ENCODE measurements around the gene EML4. TPM values are rescaled to one million over a fixed set of nuclear protein-coding genes. Genes with fewer than 3 reads are reported as not detected.

Gene EML4
- total and polyA plus RNA-seq, 9 of the 15 experiments (the other 6 are each of a cell fraction or from before 2014, with no cell fraction given) = 14.7 to 48.3 (median 36.5) TPM

DNA sequence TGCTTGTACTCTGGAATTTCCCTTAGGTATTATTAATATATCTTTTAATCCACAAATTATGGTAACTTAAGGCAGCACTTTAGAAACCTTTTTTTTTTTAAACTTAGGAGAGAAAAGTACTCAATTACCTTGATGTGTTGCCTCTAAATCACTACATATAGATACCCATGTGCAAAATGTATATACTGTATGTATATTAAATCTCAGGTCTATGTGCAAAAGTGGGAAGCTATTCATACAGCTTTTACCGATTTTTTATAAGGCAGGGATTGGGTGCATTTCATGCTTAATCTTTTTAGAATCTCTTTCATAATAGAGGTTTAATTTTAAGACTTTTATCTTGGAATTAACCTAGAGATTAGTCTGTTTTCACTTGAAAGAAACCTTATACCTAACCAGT is 3.4 kb downstream of the EML4 start:
- no TSS peak for BruUV-seq (replicated peaks)
- Histone ChIP-seq H3K27me3 (ENCODE audit: control insufficient read depth in 2 of 2, insufficient read depth in 2 of 2, low read length in 2 of 2) (no peaks in the 10 kb centered on the region), H2AFZ (ENCODE audit: low read depth, low read length) (no peak overlapping the region), H3K4me1 (replicated peaks in 1 of 2; ENCODE audit: control insufficient read depth in 2 of 2, insufficient read depth in 2 of 2, low read length in 2 of 2) (peaks cover 12 to 22% of the 10 kb centered on the region in 2 experiments; a peak in 4 of 5 replicates), H3K36me3 (ENCODE audit: control insufficient read depth, insufficient read depth, low read length) (no peaks in the 10 kb centered on the region; the same call in 2 of the 3 replicates), H3K9ac (ENCODE audit: insufficient read depth in 1 of 2, low read depth in 2 of 2, low read length in 2 of 2) (no peak overlapping the region), H3K4me2 (ENCODE audit: insufficient read depth, low read length) (no peak overlapping the region), H3K79me2 (ENCODE audit: control insufficient read depth, insufficient read depth, low read length) (peaks cover 47% of the 10 kb centered on the region), H4K20me1 (replicated peaks; ENCODE audit: control insufficient read depth, insufficient read depth, low read length) (no peaks in the 10 kb centered on the region), H3K27ac (ENCODE audit: extremely low read depth, low read depth, low read length) (no peak overlapping the region), H3K4me3 (no peak overlapping the region), H3K9me1 (ENCODE audit: control insufficient read depth, insufficient read depth, low read length) (no peaks in the 10 kb centered on the region), H3K9me3 (replicated peaks; ENCODE audit: control insufficient read depth, insufficient read depth, low read depth, low read length) (peaks cover 5% of the 10 kb centered on the region; the same call in 1 of the 2 replicates)
- 41% methylated on average over 1 of the region's 1 CpG for WGBS (ENCODE audit: insufficient coverage, low coverage, missing lambda C conversion rate)
- intact Hi-C loops (cut with micrococcal nuclease) = loop anchor here (5.0 kb wide), 1 partner anchor 40 kb away; no protein-coding TSS in a partner anchor
- ChIA-PET CTCF (ENCODE audit: low intra/inter-chr PET ratio) (no interaction called here), POLR2A (interaction anchor here (1.4 kb wide), 1 partner anchor 10 kb away, joined by 5 read pairs; no protein-coding TSS in a partner anchor)
- ATAC-seq (no peak), DNase-seq (ENCODE audit: extremely low read depth in 1 of 4, low spot score in 3 of 4) (no peak), FAIRE-seq (no peak)
- in situ Hi-C loops (cut with MboI) = no loop called here
- TF ChIP-seq, protein P1, sequence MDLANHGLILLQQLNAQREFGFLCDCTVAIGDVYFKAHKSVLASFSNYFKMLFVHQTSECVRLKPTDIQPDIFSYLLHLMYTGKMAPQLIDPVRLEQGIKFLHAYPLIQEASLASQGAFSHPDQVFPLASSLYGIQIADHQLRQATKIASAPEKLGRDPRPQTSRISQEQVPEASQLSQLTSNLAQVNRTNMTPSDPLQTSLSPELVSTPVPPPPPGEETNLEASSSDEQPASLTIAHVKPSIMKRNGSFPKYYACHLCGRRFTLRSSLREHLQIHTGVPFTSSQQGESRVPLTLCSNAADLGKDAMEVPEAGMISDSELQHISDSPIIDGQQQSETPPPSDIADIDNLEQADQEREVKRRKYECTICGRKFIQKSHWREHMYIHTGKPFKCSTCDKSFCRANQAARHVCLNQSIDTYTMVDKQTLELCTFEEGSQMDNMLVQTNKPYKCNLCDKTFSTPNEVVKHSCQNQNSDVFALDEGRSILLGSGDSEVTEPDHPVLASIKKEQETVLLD (IDR thresholded peaks at IDR 0.05) = no peak
- no peak for TF ChIP-seq ILK (tag; IDR thresholded peaks at IDR 0.05; ENCODE audit: borderline replicate concordance, low read depth)
- no peak for TF ChIP-seq NFIC (IDR thresholded peaks at IDR 0.05)
- no peak for TF ChIP-seq ZNF253 (CRISPR knock-in tag; conservative IDR thresholded peaks at IDR 0.05)
- TF ChIP-seq, protein P2, sequence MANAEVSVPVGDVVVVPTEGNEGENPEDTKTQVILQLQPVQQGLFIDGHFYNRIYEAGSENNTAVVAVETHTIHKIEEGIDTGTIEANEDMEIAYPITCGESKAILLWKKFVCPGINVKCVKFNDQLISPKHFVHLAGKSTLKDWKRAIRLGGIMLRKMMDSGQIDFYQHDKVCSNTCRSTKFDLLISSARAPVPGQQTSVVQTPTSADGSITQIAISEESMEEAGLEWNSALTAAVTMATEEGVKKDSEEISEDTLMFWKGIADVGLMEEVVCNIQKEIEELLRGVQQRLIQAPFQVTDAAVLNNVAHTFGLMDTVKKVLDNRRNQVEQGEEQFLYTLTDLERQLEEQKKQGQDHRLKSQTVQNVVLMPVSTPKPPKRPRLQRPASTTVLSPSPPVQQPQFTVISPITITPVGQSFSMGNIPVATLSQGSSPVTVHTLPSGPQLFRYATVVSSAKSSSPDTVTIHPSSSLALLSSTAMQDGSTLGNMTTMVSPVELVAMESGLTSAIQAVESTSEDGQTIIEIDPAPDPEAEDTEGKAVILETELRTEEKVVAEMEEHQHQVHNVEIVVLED (CRISPR knock-in tag; IDR thresholded peaks at IDR 0.05) = no peak
- TF ChIP-seq NFE2 (IDR thresholded peaks at IDR 0.05; ENCODE audit: low read depth) = no peak
- no peak for TF ChIP-seq RAD21 (CRISPR knock-in tag; conservative IDR thresholded peaks at IDR 0.05 in 1 of 2, IDR thresholded peaks at IDR 0.05 in 1 of 2)
- no peak for TF ChIP-seq C11orf30 (IDR thresholded peaks at IDR 0.05; ENCODE audit: low read depth)
- no peak for TF ChIP-seq ZNF12 (CRISPR knock-in tag; IDR thresholded peaks at IDR 0.05)
- no peak for TF ChIP-seq ATF4 (CRISPR knock-in tag; IDR thresholded peaks at IDR 0.05)
- TF ChIP-seq PHB (CRISPR knock-in tag; IDR thresholded peaks at IDR 0.05) = no peak
- TF ChIP-seq, protein P3, sequence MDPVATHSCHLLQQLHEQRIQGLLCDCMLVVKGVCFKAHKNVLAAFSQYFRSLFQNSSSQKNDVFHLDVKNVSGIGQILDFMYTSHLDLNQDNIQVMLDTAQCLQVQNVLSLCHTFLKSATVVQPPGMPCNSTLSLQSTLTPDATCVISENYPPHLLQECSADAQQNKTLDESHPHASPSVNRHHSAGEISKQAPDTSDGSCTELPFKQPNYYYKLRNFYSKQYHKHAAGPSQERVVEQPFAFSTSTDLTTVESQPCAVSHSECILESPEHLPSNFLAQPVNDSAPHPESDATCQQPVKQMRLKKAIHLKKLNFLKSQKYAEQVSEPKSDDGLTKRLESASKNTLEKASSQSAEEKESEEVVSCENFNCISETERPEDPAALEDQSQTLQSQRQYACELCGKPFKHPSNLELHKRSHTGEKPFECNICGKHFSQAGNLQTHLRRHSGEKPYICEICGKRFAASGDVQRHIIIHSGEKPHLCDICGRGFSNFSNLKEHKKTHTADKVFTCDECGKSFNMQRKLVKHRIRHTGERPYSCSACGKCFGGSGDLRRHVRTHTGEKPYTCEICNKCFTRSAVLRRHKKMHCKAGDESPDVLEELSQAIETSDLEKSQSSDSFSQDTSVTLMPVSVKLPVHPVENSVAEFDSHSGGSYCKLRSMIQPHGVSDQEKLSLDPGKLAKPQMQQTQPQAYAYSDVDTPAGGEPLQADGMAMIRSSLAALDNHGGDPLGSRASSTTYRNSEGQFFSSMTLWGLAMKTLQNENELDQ (CRISPR knock-in tag; IDR thresholded peaks at IDR 0.05; ENCODE audit: borderline replicate concordance) = no peak
